ENCODE data around the gene MFSD1.
A peak's percentile ranks its signal among the peaks of the same experiment; 100 is the strongest.
"Not testable (repeated sequence)": the region's sequence is repeated elsewhere in the genome, so short reads cannot be mapped to it uniquely, and the experiment has no call there.

GRCh38 chr3:158791590-158791920, 10.3 kb upstream of the MFSD1 start:
- peak in 1 of 6 experiments; percentile 3 for TF ChIP-seq CTCF (IDR thresholded peaks at IDR 0.05)
- TF ChIP-seq POLR2A (IDR thresholded peaks at IDR 0.05): not testable (repeated sequence)

All from thyroid gland (tissue), 4 donors.